ENCODE results near the gene RFFL.

RFFL gene

DNA sequence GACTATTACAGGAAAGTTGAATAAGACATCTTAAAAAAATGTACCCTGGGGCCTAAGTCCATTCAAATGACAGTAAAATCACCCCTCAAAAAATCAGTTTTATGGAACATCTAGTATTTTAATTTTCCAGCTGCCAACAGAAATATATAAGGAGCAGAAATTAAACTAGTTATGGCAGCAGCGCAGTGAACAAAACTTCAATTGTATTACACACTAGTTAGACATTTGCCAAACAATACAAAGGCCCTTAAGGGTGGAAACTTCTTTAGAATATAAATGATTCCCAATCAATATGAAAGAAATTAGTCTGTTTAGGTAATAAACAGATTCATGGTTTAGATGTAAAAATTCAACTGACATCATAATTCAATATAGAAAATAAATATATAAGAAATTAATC, 18.1 kb upstream of the RFFL start:
- no peak for DNase-seq (ENCODE audit: low spot score)

DNA sequence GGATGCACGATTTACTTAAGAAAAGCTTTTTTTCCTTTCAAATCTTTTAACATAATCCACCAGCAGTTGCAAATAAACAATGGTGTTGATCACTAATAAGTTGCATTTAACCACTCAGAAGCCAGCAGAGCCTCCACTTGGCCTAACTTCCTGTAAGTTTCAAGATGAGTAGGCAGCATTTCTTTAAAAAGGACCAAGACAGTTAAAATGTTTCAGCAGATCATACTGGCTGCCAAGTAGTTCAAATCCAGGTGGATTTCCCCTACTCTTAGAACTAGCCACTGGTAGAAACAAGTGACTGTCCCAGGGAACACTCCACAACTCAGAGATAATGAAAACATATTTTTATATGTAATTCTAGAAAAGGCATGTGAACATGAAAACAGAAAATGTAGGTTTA, 17.0 kb upstream of the RFFL start:
- no peak for DNase-seq (ENCODE audit: low spot score)

GRCh38 chr17:35079547-35080423, 16.3 kb upstream of the RFFL start:
- no peak for DNase-seq (ENCODE audit: low spot score)

DNA sequence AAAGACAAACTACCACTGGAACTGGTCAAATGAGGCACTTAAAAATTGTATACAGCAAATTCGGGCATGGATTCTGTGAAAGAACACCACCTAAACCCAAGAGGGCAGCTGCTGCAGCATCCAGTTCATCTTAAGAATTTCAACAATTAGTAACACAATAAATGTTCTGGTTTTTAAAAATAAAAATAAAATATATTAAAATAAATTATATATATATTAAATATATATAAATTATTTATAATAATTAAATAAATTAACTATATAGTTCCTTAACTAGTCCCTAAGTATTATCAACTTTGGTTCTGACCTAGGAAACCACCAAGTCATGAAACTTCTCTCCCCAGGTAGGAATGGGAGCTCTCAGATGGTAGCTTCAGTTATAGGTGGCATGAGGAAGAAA, 13.4 kb upstream of the RFFL start:
- DNase-seq (ENCODE audit: low spot score) = no peak

GRCh38 chr17:35074711-35075707, 11.5 kb upstream of the RFFL start:
- no peak for DNase-seq (ENCODE audit: low spot score)

DNA sequence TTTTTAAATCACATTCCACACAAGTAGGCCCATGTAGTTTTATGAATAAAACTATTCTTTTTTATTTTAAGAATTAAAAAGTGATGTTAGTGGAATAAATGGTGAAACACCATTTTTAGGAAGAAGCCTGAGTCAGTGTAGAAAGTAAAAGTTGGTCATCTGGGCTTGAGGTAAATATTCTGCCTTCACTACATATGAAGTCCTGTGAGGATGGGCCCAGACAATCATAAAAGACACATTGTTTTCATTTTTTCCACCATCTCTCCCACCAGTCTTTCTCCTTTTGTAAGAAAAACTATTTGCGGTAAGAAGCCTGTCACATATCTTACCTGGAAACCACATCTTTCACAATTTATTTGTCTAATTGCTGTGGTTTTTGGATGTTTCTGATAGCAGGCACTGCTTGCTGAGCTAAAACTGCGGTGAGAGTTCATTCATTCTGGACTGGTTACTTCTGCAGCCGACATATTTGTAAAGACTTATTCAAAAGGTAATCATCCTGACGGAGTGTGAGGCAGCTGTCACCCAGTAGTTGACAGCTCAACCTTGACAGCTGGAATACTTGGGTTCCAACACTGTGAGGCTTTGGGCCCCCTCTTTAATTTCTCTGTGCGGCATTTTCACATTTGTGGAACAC, 10.6 kb upstream of the RFFL start:
- DNase-seq (ENCODE audit: low spot score) = no peak

- no peak for DNase-seq (ENCODE audit: low spot score)
Measured at GRCh38 chr17:35073183-35073790, 9.8 kb upstream of the RFFL start.

DNA sequence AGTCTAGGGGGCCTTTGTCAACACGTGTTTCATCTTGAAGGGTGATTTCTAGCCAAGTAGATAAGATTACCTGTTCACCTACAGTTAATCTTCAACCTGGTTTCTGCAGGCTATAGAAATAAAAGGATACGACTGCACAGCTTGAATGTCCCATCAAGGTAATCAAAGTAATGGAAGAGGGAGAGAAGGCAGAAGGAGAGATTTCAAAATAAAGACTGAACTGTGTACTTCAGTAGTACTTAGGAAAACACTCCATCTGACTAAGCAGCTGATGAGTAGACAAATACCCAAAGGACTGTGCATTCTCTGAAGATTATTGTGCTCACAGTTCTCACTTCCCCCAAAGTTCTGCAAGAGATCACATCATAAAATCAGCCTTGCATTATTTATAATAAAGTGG, 5.8 kb upstream of the RFFL start:
- no peak for DNase-seq (ENCODE audit: low spot score)

GRCh38 chr17:35068249-35068648, 4.7 kb upstream of the RFFL start:
- DNase-seq (ENCODE audit: low spot score) = no peak

DNA sequence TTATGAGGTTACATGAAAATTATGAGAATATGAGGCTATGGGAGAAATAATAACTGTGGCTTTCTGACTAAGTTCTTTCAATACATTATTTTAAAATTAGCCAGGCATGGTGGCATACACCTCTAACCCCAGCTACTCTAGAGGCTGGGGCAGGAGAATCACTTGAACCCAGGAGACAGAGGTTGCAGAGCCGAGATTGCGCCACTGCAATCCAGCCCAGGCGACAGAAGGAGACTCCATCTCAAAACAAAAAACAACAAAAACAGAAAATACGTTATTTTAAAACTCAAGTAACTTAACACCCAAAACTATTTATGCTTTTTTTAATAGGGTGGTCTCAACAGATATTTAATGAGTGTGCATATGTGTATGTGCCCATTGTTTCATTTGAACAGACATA, 2.4 kb upstream of the RFFL start:
- DNase-seq (ENCODE audit: low spot score) = no peak

DNA sequence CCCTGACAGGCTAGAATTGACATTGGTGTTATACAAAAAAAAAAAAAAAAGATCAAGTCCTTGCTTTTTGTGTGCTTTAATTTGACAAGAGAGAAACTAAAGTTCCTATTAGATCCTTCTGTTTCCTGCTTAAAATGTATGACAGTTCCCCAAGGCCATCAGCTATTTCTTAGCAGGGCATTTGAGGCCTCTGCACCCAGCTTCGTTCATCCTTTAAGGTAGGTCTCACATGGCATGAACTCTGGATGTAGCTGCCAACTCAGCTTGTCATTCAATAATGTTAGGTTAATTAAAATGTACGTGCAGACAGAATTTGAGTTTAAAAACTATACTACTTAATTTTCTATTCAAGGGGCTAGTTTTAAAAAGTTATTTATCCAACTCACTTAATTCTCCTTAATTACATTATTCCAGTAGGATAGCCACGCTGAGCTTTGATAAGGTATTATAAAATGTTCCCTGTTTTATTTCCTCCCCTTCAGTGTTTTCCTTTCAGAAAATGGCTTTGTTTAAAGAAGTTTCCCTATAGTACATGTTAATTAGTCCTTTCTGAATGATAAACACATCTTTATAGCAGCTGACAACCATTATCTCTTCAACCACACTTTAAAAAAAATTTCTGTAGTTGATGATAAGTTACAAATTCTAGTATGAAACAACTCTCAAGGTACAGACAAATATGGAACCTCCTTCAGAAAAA, 1.2 kb upstream of the RFFL start:
- DNase-seq (ENCODE audit: low spot score) = no peak

DNA sequence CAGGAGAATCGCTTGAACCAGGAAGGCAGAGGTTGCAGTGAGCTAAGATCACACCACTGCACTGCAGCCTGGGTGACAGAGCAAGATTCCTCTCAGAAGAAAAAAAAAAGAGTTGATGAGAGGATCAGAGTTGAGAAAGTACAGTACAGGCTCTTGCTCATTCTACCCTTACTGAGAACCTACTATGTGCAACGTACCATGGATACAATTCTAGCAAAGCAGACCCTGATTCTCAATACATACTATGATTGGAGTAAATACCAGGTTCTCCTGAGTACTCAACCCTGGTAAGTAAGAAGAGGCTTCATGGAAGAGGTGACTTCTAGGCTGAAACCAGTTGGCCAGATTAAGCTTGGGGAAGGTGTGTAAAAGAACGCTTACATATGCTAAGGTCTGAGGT, 1.2 kb downstream of the RFFL start:
- DNase-seq (ENCODE audit: low spot score) = no peak

DNA sequence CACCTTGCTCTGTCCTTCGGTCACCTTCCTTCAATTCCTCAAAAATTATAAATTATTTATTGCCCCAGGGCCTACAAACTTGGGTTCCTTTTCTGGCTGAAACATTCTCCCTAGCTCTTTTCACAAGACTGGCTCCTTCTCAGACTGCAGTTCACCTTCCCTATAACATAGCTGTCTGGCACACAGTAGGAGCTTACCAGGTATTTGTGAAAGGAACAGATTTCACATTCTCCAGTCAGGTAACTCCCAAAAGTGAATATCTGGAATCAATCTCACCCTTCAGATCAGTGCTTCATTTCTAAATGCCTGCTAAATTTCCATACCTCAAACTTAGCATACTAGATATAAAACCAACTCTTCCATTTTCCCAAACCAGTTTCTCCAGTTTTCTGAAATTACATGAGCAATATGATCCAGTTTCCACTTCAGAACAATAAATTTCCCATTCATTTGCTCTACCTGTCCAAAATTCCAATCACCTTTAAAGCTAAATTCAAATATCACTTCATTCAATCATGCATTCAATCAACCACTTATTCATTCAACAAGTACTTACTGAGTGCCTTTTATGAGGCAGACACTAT, 6.1 kb downstream of the RFFL start:
- DNase-seq (ENCODE audit: low spot score) = no peak

DNA sequence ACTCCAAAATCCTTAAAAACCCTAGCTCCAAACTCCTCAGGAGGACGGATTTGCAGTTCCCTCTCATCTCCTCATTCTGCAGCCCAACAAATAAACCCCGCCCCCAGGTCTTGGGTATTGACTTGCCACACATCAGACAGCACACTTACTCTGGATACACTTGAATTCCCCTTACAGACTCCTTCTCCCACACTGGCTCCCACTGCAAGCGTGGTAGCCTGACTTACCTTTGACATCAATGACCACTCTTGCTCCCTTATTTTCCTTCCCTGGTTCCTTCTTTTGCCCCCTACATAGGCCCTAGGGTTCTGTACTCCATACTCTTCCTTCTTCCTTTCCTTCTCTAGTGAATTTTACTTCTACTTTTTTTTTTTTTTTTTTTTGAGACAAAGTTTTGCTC, 7.5 kb downstream of the RFFL start:
- DNase-seq (ENCODE audit: low spot score) = no peak

DNA sequence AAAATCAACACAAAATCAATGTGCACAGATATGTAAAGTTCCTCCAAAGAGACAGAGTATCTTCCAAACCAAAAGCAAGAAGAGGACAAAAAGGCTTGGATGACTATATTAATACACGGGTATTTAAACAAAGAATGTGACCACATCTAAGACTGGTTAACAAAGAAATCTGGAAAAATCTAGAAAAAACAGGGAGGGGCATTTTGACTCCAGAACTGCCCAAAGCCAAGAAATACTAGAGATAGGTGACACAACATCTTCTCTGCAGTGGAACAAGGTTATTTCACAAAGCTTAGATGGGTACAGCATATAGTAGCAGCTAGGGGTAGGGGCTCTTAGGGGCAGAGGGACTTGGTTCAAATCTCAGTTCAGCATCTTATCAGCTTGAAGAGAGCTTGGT, 10.3 kb downstream of the RFFL start:
- no peak for DNase-seq (ENCODE audit: low spot score)

- DNase-seq (ENCODE audit: low spot score) = no peak
Measured at GRCh38 chr17:35052780-35053179, 10.7 kb downstream of the RFFL start.

GRCh38 chr17:35052241-35052610, 11.3 kb downstream of the RFFL start:
- no peak for DNase-seq (ENCODE audit: low spot score)

DNA sequence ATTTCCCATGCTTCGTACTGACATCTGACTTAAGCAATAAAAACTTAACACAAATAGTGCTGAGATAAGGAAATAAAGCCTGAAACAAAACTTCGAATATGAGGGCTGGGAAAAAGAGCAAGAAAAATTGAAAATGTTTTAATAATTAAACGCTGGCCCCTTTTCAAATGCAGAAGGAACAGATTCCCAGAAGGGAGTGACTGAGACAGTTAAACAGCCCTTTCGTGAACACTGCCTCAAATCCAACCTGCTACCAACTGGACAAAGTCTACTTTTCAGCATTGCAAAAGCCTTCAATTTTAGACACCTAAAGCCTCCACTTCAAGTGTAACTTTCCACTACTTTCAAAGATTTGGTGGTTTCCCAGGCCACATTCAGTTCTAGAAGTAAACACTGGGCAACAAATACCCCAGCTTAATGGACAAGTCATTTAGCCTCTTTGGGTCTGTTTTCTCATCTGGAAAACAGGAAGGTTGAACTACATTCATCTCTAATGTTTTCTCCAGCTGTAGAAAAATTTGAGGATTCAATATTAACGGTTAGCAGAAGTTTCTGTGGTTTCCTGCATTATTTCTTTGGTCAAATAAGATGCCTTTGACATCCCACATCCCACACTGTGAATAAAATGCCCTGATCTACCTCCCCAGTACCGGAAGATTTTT, 11.8 kb downstream of the RFFL start:
- no peak for DNase-seq (ENCODE audit: low spot score)

- DNase-seq (ENCODE audit: low spot score) = no peak
Measured at GRCh38 chr17:35051183-35051578, 12.3 kb downstream of the RFFL start.

- DNase-seq (ENCODE audit: low spot score) = no peak
Measured at GRCh38 chr17:35050170-35050569, 13.3 kb downstream of the RFFL start.

All from D341Med (cell line).